Measurements from ENCODE around the gene ARCN1. TPM values are rescaled to one million over a fixed set of nuclear protein-coding genes. Genes with fewer than 3 reads are reported as not detected.

The ARCN1 gene
- total and polyA plus RNA-seq, 9 of the 15 experiments (the other 6 are each of a cell fraction or from before 2014, with no cell fraction given) = 30.0 to 224 (median 76.4) TPM

- TF ChIP-seq PRDM10 (IDR thresholded peaks at IDR 0.05; ENCODE audit: partially characterized antibody) (no peak), BHLHE40 (IDR thresholded peaks at IDR 0.05; ENCODE audit: low read length) (no peak), NR2C1 (IDR thresholded peaks at IDR 0.05) (no peak), NR2C1 (tag; IDR thresholded peaks at IDR 0.05) (no peak), BRF1 (IDR thresholded peaks at IDR 0.05; ENCODE audit: borderline replicate concordance, extremely low read depth, insufficient read length) (no peak), MEIS2 (IDR thresholded peaks at IDR 0.05; ENCODE audit: partially characterized antibody) (no peak), BACH1 (tag; IDR thresholded peaks at IDR 0.05) (no peak), MEF2D (tag; conservative IDR thresholded peaks at IDR 0.05; ENCODE audit: low read depth) (no peak), CHAMP1 (IDR thresholded peaks at IDR 0.05) (no peak), ZNF507 (tag; conservative IDR thresholded peaks at IDR 0.05) (no peak), ZNF561 (CRISPR knock-in tag; conservative IDR thresholded peaks at IDR 0.05) (no peak), SIX5 (IDR thresholded peaks at IDR 0.05; ENCODE audit: borderline replicate concordance in 1 of 2, insufficient read depth in 1 of 2, low read depth in 1 of 2, low read length in 2 of 2) (no peak)
These were observed 20.6 kb downstream of the ARCN1 start (continued) for GRCh38 chr11:118592616-118593367.

Data from K562 (cell line).